GM18907 (cell line): Measurements from ENCODE around the gene ATP2B3.

Source experiments
- ATAC-seq: cut with Tn5 transposase; IDR thresholded peaks from one replicate; pipeline ENCODE4 v1.9.1; 2021; ENCODE audit warnings: mild to moderate bottlenecking, moderate library complexity; ENCODE audit not compliant: unreplicated experiment

Gene ATP2B3

DNA sequence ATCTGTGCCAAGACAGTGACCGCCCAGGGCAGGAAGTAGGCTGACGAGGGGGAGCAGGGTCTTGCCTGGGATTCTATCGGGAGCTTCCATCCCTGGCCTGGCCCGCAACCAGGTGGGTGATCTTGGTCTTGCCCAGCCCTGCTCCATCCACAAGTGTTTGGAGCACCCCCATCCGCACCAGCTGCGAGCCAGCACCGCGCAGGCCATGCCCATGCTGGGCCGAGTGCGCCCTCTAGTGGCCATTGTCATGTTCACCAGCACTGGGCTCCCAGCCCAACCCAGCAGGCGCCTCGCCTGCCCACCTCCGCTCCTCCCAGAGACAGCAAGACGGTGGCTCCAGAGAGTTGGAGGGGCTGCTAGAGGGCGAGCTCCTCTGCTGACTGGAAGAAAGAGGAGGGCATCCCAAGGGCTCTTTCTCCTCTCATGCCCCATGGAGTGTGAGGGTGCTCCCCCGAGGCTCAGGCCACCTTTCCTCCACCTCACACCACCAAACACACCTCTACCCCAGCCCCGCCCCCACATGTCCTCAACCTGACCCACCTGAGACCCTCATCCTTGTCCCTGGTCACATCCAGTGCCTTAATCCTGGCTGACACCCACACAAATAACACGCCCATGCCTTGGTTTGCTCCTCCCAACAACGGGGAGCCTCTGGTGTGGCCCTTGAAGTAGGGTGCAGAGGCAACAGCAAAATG is 9.8 kb upstream of the ATP2B3 start:
- peak; percentile 90 for ATAC-seq

DNA sequence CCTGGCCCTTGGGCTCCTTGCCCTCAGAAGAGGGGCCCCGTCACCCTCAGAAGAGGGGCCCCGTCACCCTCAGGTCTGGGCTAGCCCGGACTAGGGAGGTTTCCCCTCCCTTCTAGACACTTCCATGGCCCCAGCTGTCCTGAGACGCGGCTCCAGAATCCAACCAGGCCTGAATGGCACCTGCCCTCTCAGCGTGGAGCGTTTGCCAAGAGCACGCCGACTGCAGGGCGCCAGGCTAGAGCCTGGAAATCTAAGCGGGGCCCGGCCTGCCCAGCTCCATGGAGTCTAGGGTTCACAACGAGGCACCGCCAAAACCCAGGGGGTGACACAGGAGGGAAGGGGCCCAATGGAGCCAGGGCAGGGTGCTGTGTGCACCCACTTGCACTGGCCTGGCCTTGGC is 7.8 kb upstream of the ATP2B3 start:
- ATAC-seq, result no peak

DNA sequence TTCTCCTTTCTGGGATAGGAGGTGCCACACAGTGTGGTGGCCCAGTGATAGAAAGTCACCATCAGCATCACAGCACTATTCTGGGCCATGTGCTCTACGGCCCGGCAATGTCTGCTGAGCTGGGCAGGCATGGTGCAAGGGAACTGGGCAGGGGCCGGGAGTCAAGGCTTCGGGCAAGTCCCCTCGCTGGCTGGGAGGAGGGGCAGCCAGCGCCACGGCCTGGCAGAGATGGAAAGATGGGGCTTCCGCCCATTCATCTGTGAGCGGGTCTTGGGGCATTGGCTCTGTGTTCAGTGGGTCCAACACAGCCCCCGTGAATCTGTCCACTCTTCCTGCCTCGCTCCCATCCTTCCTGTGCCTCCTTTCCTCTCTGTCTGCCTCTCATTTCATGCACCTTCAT is 7.1 kb upstream of the ATP2B3 start:
- ATAC-seq, result no peak

DNA sequence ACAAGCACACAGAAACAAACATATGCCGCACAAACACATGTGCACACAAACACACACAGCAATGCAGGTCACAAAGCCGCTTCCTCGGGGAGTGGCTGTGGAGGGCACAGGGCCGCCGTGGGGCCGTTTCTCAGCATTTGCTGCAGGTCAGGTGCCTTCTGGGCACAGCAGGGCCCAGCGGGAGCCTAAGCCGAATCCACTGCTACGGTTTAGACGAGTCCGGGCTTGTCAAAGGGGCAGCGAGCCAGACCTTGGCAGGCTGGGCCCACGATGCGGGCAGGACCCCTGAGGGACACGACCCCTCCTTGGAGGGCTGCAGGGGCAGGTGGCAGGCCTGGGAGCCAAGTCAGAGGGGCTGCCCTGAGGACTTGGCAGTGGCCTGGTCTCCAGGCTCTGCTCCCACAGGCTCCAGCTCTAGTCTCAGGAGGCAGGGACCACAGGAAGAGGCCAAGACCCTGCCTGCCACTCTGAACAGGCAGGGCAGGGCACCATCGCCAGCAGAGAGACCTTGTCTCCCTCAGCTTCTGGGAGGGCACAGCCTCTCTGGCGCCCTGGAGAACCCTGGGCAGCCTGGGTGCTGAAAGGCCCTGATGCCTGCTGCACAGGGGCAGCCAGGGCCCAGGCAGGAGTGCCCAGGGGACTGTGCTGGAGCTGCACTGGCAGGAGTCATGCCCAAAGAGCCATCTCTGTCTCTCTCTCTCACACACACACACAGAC is 5.5 kb upstream of the ATP2B3 start:
- ATAC-seq, result no peak

DNA sequence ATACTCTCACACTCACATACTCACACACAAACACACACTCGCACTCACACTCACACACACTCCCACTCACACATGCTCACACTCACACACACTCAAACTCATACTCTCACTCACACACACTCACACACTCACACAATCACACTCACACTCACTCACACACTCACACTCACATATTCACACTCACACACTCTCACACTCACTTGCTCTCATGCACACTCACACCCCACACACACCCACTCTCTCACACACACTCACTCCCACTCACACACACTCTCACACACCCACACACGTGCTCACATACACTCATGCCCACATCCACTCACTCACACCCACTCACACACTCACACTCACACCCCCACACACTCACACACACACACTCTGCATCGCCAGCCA is 4.9 kb upstream of the ATP2B3 start:
- ATAC-seq, result no peak

DNA sequence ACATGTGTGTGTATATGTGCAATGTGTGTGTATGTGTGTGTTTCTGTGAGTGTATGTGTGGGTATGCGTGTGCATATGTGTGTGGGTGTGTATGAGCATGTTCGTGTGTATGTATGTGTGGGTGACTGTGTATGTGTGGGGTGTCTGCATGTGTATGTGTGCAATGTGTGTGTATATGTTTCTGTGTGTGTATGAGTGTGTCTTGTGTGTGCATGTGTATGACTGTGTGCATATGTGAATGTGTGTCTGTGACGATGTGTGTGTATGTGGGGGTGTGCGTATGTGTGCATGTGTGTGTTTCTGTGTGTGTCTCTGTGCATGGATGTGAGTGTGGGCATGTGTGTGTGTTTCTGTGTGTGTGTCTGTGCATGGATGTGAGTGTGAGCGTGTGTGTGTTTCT is 4.2 kb upstream of the ATP2B3 start:
- ATAC-seq, result no peak

DNA sequence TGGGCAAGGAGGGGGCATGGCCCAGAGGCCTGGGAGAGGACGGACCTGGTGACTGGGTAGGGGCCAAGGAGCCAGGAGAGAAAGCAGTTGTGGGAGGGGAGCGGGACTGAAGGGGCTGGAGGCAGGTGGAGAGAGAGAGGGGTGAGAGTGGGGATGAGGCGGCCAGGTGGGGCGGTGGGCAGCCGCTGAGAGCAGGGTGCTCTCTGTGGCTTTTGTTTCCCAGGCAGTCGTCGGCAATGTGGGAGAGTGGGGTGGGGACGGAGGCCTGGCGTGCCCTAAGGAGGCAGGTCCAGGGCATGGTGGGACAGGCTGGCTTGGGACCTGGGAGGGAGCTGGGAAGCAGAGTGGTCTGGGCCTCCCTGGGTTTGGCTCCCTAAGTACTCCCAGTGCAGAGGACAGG is 3.2 kb upstream of the ATP2B3 start:
- no peak for ATAC-seq

DNA sequence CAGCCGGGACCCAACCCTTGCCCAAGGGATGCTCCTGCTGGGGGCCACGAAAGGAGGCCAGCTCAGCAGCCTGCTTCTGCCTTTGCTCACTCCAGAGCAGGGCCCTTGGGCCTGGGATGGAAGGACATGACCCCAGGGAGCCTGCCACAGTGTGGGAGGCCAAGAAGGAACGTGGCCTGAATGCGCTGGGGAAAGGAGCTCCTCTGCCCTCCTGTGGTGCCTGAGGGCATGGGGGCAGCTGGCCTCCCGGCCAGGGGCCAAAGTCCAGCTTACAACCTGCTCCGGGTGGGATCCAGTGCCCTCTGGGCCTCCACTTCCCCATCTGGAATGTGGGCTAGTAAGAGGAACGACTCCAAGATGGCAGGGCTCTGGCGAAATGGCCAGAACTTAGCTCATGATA is 2.0 kb upstream of the ATP2B3 start:
- ATAC-seq, result no peak

DNA sequence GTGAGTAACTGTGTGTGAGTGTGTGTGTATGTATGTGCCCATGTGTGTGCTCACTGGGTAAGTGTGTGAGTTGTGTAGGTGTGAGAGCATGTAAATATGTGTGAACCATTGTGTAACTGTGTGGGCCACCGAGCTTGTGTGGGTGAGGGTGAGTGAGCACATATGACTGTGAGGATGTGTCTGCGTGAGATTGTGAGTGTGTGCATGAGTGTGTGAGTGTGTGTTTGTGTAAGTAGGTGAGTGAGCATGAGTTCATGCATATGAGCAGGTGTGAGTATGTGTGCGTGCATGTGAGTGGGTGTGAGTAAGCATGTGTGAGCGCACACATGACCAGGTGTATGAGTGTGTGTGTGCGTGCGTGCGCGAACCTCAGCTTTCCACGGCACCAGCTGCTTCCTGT is 1.4 kb upstream of the ATP2B3 start:
- no peak for ATAC-seq

DNA sequence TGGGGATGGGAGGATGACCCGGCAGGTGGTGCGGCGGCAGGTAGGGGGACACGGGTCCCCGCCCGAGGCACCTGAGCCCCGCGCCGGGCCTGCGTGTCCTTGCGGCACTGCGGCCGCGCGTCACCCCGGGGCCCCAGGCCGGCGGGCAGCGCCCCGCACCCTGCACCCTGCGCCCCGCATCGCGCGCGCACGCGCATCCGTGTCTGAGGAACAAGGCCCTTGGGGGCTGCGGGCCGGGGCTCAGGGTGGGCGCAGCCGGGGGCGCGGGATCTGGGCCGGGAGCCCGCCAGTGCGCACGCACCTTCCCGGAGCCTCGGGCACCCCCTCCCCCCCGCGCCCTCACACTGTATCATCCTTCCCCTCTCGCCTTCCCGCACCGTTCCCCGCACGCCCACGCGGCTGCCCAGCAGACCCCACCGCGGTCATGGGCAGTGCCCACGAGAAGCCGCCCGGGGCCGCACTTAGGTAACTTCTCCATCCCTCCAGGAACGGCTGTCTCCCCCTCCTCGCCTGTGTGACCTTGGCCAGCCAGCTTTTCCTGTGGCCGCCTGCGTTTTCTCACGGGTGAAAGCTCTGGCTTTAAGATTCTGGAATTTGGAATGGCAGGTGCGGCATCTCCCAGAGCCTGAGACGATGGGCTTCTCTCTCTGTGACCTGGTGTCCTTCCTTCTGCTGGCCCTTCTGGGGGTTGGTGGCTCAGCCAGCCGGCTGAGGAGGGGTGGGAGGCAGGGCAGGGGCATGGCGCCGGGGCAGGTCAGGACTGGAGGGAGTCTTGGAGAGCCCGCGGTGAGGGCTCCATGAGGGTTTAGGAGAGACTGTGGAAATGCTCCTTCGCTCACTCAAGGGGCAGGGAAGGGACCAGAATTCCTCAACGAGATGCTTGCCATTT is 748 bp downstream of the ATP2B3 start:
- ATAC-seq, result no peak

DNA sequence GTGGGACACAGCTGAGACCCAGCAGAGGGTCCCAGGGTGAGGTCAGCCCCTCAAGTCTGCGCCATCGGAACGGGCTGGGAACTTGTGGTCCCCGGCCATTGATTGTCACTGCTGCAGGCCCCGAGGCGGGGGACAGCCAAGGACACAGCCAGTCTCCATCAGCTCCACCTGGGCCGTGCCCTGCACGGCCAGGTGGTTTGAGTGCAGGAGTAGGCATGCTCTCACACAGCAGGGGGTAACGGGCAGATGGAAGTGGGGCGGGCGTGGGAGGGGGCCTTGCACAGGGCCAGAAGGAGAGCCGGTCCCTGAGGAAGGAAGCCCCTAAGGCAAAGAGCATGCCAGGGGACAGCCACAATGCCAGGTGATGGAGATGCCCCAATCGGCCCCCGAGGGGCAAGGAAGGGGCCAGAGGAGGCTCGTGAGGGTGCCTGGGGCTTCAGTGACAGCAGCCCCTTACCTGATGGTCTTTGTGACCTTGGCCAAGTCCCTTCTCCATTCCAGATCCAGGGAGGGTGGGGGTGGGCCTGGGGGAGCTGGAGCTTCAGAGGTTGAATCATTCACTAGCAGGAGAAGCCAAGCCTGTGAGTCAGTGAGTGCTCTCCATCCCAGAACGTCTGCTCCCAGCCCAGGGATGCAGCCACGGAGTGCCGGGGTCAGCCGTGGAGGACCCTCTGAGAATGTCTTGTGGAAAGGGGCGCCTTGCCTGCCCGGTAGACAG is 2.3 kb downstream of the ATP2B3 start:
- ATAC-seq, result no peak

DNA sequence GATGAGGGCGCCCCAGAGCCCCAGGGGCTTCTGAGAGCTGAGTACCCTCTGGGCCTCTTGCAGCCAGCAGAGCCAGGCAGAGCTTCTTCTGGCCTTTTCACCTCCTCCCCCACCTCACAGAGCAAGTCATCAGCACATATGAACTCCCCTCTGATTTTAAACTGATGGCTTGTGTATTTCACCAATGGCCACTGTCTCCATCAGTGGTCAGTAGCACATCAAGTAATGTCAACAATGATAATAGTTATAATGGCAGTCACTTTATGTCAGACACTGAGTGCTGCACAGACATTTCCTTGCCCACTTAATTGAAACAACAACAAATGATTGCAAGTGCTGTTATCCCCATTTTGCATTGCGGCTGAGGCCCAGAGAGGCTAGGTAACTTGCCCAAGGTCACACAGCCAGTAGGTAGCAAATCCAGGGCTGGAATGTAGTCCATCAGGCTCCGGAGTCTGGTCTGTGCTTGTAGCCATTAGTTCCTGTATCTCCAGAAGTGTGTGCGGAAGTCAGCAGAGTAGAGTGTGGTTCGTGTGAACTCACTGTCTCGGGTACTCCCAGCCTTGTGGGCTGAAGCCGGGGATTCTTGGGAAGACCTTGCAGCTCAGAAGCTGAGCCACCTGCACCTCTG is 3.0 kb downstream of the ATP2B3 start:
- ATAC-seq, result no peak

DNA sequence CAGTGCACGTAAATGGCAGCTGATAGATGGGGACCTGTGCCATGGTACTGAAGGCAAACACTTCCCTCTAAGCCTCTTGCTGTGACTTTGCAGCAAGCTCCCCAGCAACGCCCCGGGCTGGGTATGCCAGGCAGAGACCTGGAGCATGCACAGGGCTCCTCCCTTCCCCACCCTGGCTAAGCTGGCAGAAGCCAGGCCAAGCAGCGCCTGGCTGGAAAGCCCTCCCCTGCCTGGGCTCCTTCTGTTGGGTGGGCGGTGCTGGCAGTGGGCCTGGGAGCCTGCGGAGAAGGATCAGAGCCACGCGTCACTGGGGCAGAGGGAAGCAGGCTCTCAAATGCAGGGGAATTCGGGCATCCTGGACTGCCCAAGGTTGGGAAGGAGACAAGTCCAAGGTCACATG is 3.6 kb downstream of the ATP2B3 start:
- no peak for ATAC-seq

DNA sequence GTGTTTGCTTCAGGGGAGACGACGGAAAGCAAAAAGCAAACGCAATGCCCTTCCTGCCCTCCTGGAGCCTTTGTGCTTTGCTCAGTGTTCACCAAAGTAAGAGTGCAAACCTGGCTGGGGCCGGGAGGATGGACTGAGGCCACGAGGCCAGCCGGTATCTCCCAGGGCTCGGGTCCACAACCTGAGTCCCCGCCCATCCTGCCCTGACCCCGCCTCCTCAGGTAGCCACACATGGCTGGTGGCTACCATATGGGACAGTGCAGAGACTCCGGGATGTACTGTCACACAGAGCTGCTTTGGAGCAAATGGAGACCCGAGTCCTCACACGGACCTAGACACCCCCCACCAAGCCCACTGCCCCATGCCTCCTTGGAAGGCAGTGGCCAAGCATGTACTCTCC is 4.8 kb downstream of the ATP2B3 start:
- no peak for ATAC-seq

DNA sequence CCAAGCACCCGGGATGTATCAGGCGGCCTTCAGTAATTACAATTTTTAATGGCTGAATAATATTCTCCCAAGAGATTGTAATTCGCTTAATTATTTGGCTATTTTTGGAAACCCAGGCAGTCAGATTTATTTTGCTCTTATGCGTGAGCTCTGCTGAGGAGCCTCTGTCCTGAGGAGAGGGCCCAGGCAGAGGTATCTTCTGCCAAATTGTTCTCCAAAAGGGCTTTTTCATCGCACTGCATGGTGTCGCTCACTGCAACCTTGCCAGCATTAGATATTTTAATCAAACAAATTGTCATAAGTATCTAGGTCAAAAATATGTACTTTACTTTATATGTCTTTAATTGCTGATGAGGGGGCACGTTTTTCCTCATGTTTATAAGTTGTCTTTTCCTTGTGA is 5.8 kb downstream of the ATP2B3 start:
- ATAC-seq, result no peak

DNA sequence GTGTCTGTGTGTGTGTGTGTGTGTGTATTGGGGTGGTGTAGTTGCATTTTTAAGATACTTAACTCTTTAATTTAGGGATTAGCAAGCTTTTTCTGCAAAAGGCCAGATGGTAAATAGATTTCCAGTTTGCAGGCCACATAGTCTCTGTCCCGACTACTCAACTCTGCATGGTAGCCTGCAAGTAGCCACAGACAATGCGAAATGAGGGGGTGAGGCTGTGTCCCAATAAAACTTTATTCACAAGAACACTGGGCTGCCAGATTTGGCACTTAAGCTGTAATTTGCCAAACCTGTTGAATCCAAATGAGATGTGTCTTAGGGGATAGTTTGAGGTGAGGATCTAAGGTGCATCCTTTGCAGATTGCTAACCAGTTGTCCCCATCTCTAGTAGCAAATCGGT is 6.8 kb downstream of the ATP2B3 start:
- ATAC-seq, result no peak

DNA sequence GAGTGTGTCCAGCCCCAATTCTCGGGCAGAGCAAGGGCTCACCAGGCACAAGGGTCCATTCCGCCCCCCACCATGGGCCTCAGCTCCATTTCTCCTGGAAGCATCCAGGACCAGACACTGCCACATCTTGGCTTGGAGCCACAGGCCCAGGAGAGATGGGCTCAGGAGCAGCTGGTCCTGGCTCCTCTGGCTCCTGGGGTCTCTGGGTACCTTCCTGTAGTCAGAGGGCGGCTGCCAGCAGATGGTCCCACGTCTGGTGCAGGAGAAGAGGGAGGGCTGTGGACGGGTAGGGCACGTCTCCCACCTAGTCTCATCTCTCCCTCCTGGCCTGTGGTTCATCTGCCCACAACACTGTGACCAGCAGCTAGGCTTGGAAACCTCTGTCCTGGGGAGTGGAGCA is 8.0 kb downstream of the ATP2B3 start:
- ATAC-seq, result no peak

DNA sequence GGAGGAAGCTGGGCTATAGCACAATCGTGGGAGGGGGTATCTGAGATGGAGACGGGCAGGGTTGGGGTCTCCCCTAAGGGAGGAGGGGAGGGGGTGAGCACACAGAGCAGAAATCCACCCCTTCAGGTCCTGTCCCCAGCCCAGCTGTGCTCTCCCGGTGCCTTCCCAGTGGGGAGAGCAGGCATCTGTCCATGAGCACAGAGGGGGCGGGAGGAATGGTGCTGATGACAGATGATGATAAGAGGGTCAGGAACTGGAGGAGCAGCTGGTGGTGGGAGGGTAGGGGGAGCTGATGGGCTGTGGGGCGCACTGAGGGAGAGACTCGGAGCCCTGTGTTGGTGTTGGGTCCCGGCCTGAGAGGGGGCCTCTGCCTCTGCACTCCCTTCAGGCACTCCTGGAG is 8.6 kb downstream of the ATP2B3 start:
- ATAC-seq, result no peak

DNA sequence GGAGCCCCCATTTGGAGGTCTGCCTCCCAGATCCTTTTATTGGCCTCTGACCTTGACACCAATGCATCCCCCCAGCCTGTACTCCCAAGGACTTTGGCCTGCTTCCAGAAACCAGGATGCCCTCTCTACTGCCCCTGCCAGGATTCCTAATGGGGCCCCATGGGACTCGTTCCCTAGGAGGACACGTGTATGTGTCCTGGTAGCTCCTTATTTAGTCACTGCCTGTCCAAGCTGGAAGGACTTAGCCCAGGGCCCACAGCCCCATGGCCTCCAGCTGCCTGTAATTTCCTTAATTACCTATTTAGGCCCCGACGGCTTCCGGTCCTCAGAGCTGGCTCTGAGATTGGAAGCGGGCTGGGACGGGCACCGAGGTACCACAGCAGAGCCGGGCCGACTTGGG is 9.4 kb downstream of the ATP2B3 start:
- ATAC-seq, result no peak

DNA sequence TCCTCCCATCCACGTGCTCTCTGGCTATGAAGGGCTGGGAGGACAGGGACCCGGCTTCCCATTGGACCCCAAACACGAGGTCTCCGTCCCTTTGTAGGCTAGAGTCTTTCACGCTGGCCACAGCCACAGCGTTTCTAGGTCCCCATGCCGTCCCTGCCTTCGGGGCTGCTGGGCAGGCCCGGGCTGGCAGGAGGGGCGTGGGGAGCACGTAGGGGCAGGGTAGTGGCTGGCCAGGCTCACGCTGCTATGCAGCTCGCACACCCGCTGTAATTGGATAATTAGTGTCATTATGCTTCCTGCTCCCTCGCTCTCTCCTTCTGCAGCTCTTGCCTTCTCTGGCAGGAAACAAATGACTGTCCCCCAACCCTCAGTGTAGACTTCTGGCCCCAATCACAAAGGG is 9.8 kb downstream of the ATP2B3 start:
- ATAC-seq, result no peak
